HepG2 (cell line): ENCODE results near the gene TNFAIP1. TPM values are rescaled to one million over a fixed set of nuclear protein-coding genes. Genes with fewer than 3 reads are reported as not detected.
A peak's percentile ranks its signal among the peaks of the same experiment; 100 is the strongest.

Source experiments
- CREM ChIP-seq, 2 experiments: sonication (generic) in 1 of 2; formaldehyde crosslinking in 1 of 2; IDR thresholded peaks; 2 replicates each; pipeline versions ENCODE4 v1.4.0 to v1.6.1; 2016 to 2020; ENCODE audit warnings: antibody characterized with exemption in 1 of 2, mild to moderate bottlenecking in 1 of 2, missing genetic modification reagents in 1 of 2
- HNF4A ChIP-seq: sonication (generic); formaldehyde crosslinking; IDR thresholded peaks from 2 replicates; pipeline ENCODE4 v1.4.0; 2020; ENCODE audit warnings: missing genetic modification reagents
- IKZF4 ChIP-seq: sonication (generic); formaldehyde crosslinking; IDR thresholded peaks from 2 replicates; pipeline ENCODE4 v1.5.1; 2020; ENCODE audit warnings: borderline replicate concordance, mild to moderate bottlenecking, low read depth, missing genetic modification reagents; ENCODE audit errors: not compliant biosample characterization
- PHF5A ChIP-seq: IDR thresholded peaks from one replicate; pipeline ENCODE4 v1.6.1; 2018; ENCODE audit warnings: low read depth, missing genetic modification reagents; ENCODE audit not compliant: unreplicated experiment
- SIN3A ChIP-seq: IDR thresholded peaks from 2 replicates; pipeline ENCODE4 v1.6.1; 2011; ENCODE audit warnings: low read depth, mild to moderate bottlenecking, control low read depth, low read length, borderline replicate concordance
- TAF15 ChIP-seq: fragments of 200-400 bp; formaldehyde crosslinking; IDR thresholded peaks from one replicate; pipeline ENCODE4 v1.6.1; 2018; ENCODE audit warnings: mild to moderate bottlenecking, low read depth, low read length; ENCODE audit not compliant: poor library complexity, severe bottlenecking
- polyA plus RNA-seq, 8 experiments: library from polyadenylated mRNA; depleted of rRNA in 3 of 8; stranded (reverse) in 7 of 8; unstranded in 1 of 8; fragments of >200 nt; fragmentation: Illumina TruSeq in 4 of 8; extraction: Trizol in 4 of 8; gene quantifications; 2 replicates each; pipeline versions ENCODE4 v1.2.1 to v1.2.3, GENCODE V29; 2011 to 2016; ENCODE audit warnings: low read depth in 4 of 8, missing spikeins in 1 of 8, mixed read lengths in 1 of 8; ENCODE audit not compliant: insufficient read depth in 1 of 8
- total RNA-seq, 5 experiments: library from RNA; depleted of rRNA; stranded (reverse); fragments of >200 nt; fragmentation: Illumina TruSeq; extraction: Trizol; gene quantifications; 2 replicates each; pipeline ENCODE4 v1.2.3, GENCODE V29; 2016; ENCODE audit warnings: low read depth in 1 of 5
- TF ChIP-seq, protein P1 (sequence below): sonication (generic); formaldehyde crosslinking; IDR thresholded peaks from 2 replicates; pipeline ENCODE4 v1.4.0; 2020; ENCODE audit warnings: missing genetic modification reagents
- TF ChIP-seq, protein P2 (sequence below): sonication (generic); formaldehyde crosslinking; IDR thresholded peaks from 2 replicates; pipeline ENCODE4 v1.8.0; 2022; ENCODE audit warnings: mild to moderate bottlenecking, missing genetic modification reagents, borderline replicate concordance
- TF ChIP-seq, protein P3 (sequence below): sonication (generic); formaldehyde crosslinking; IDR thresholded peaks from 2 replicates; pipeline ENCODE4 v1.5.1; 2020; ENCODE audit warnings: mild to moderate bottlenecking, missing genetic modification reagents, borderline replicate concordance
- TF ChIP-seq, protein P4 (sequence below): sonication (generic); formaldehyde crosslinking; IDR thresholded peaks from 2 replicates; pipeline ENCODE4 v1.4.0; 2020; ENCODE audit warnings: mild to moderate bottlenecking, missing genetic modification reagents
- TF ChIP-seq, protein P5 (sequence below): IDR thresholded peaks from 2 replicates; pipeline ENCODE4 v1.6.1; 2016; ENCODE audit warnings: control low read depth
- TF ChIP-seq, protein P6 (sequence below): sonication (generic); formaldehyde crosslinking; IDR thresholded peaks from 2 replicates; pipeline ENCODE4 v1.4.0; 2020; ENCODE audit warnings: missing genetic modification reagents, borderline replicate concordance

Gene TNFAIP1
- total and polyA plus RNA-seq, 2 of the 13 experiments (the other 11 are each of a cell fraction or from before 2014, with no cell fraction given) = 17.5 to 40.6 TPM

DNA sequence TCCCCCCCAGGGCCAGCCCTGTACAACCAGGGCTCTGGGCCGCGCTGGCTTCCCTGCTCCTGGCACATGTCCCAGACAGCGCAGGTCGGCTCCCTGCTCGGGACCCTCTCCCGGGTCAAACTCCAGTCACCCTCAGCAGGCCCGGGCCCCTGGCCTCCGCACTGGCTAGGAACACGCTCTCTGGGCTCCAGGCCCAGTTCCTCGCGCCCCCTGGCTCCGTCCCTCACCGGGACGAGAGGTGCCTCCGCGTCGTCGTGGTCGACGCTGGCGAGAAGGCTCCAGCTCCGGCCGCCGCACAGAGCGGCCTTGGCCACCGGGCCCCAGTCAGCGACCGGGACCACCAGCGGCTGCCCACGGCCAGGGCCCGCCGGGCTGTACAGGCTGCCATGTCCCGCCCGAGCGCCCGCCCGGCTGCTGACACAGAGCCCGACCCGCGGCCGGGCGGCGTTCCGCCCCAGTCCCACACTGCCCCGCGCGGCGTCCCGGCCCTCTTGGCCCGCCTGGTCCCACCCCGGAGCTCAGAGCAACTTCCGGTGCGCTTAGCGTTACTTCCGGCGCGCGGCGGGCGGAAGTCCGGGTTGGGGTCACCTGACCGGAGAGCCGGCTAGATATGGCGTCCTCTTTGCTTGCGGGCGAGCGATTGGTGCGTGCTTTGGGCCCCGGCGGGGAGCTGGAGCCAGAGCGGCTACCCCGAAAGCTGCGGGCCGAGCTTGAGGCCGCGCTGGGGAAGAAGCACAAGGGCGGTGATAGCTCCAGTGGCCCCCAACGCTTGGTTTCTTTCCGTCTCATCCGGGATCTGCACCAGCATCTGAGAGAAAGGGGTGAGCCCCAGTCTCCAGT lies 21.7 kb downstream of the TNFAIP1 start, which contains the start of gene POLDIP2 (continued):
- TF ChIP-seq, protein P1, sequence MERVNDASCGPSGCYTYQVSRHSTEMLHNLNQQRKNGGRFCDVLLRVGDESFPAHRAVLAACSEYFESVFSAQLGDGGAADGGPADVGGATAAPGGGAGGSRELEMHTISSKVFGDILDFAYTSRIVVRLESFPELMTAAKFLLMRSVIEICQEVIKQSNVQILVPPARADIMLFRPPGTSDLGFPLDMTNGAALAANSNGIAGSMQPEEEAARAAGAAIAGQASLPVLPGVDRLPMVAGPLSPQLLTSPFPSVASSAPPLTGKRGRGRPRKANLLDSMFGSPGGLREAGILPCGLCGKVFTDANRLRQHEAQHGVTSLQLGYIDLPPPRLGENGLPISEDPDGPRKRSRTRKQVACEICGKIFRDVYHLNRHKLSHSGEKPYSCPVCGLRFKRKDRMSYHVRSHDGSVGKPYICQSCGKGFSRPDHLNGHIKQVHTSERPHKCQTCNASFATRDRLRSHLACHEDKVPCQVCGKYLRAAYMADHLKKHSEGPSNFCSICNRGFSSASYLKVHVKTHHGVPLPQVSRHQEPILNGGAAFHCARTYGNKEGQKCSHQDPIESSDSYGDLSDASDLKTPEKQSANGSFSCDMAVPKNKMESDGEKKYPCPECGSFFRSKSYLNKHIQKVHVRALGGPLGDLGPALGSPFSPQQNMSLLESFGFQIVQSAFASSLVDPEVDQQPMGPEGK (CRISPR knock-in tag) = peak; percentile 32
- TF ChIP-seq, protein P2, sequence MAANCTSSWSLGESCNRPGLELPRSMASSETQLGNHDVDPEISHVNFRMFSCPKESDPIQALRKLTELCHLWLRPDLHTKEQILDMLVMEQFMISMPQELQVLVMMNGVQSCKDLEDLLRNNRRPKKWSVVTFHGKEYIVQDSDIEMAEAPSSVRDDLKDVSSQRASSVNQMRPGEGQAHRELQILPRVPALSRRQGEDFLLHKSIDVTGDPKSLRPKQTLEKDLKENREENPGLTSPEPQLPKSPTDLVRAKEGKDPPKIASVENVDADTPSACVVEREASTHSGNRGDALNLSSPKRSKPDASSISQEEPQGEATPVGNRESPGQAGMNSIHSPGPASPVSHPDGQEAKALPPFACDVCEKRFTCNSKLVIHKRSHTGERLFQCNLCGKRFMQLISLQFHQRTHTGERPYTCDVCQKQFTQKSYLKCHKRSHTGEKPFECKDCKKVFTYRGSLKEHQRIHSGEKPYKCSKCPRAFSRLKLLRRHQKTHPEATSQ (CRISPR knock-in tag) = peak; percentile 83; the same call in 1 of the 2 replicates
- TF ChIP-seq CREM (IDR thresholded peaks at IDR 0.05) (peak; percentile 85), CREM (CRISPR knock-in tag; IDR thresholded peaks at IDR 0.05) (no peak), PHF5A (peak; percentile 81), HNF4A (CRISPR knock-in tag) (no peak; the same call in 1 of the 2 replicates), IKZF4 (no peak), SIN3A (no peak), TAF15 (peak; percentile 37)
- TF ChIP-seq, protein P3, sequence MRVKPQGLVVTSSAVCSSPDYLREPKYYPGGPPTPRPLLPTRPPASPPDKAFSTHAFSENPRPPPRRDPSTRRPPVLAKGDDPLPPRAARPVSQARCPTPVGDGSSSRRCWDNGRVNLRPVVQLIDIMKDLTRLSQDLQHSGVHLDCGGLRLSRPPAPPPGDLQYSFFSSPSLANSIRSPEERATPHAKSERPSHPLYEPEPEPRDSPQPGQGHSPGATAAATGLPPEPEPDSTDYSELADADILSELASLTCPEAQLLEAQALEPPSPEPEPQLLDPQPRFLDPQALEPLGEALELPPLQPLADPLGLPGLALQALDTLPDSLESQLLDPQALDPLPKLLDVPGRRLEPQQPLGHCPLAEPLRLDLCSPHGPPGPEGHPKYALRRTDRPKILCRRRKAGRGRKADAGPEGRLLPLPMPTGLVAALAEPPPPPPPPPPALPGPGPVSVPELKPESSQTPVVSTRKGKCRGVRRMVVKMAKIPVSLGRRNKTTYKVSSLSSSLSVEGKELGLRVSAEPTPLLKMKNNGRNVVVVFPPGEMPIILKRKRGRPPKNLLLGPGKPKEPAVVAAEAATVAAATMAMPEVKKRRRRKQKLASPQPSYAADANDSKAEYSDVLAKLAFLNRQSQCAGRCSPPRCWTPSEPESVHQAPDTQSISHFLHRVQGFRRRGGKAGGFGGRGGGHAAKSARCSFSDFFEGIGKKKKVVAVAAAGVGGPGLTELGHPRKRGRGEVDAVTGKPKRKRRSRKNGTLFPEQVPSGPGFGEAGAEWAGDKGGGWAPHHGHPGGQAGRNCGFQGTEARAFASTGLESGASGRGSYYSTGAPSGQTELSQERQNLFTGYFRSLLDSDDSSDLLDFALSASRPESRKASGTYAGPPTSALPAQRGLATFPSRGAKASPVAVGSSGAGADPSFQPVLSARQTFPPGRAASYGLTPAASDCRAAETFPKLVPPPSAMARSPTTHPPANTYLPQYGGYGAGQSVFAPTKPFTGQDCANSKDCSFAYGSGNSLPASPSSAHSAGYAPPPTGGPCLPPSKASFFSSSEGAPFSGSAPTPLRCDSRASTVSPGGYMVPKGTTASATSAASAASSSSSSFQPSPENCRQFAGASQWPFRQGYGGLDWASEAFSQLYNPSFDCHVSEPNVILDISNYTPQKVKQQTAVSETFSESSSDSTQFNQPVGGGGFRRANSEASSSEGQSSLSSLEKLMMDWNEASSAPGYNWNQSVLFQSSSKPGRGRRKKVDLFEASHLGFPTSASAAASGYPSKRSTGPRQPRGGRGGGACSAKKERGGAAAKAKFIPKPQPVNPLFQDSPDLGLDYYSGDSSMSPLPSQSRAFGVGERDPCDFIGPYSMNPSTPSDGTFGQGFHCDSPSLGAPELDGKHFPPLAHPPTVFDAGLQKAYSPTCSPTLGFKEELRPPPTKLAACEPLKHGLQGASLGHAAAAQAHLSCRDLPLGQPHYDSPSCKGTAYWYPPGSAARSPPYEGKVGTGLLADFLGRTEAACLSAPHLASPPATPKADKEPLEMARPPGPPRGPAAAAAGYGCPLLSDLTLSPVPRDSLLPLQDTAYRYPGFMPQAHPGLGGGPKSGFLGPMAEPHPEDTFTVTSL = no peak
- TF ChIP-seq, protein P4, sequence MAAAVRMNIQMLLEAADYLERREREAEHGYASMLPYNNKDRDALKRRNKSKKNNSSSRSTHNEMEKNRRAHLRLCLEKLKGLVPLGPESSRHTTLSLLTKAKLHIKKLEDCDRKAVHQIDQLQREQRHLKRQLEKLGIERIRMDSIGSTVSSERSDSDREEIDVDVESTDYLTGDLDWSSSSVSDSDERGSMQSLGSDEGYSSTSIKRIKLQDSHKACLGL (CRISPR knock-in tag) = peak; percentile 73
- TF ChIP-seq, protein P5, sequence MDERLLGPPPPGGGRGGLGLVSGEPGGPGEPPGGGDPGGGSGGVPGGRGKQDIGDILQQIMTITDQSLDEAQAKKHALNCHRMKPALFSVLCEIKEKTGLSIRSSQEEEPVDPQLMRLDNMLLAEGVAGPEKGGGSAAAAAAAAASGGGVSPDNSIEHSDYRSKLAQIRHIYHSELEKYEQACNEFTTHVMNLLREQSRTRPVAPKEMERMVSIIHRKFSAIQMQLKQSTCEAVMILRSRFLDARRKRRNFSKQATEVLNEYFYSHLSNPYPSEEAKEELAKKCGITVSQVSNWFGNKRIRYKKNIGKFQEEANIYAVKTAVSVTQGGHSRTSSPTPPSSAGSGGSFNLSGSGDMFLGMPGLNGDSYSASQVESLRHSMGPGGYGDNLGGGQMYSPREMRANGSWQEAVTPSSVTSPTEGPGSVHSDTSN (CRISPR knock-in tag) = no peak
- TF ChIP-seq, protein P6, sequence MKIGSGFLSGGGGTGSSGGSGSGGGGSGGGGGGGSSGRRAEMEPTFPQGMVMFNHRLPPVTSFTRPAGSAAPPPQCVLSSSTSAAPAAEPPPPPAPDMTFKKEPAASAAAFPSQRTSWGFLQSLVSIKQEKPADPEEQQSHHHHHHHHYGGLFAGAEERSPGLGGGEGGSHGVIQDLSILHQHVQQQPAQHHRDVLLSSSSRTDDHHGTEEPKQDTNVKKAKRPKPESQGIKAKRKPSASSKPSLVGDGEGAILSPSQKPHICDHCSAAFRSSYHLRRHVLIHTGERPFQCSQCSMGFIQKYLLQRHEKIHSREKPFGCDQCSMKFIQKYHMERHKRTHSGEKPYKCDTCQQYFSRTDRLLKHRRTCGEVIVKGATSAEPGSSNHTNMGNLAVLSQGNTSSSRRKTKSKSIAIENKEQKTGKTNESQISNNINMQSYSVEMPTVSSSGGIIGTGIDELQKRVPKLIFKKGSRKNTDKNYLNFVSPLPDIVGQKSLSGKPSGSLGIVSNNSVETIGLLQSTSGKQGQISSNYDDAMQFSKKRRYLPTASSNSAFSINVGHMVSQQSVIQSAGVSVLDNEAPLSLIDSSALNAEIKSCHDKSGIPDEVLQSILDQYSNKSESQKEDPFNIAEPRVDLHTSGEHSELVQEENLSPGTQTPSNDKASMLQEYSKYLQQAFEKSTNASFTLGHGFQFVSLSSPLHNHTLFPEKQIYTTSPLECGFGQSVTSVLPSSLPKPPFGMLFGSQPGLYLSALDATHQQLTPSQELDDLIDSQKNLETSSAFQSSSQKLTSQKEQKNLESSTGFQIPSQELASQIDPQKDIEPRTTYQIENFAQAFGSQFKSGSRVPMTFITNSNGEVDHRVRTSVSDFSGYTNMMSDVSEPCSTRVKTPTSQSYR (CRISPR knock-in tag) = 0 out of 2 replicates have a peak, but pooled peaks have one; percentile 46
